ENCODE measurements around the gene GLI1.
"Not testable (repeated sequence)": the region's sequence is repeated elsewhere in the genome, so short reads cannot be mapped to it uniquely, and the experiment has no call there.

GLI1 gene

DNA sequence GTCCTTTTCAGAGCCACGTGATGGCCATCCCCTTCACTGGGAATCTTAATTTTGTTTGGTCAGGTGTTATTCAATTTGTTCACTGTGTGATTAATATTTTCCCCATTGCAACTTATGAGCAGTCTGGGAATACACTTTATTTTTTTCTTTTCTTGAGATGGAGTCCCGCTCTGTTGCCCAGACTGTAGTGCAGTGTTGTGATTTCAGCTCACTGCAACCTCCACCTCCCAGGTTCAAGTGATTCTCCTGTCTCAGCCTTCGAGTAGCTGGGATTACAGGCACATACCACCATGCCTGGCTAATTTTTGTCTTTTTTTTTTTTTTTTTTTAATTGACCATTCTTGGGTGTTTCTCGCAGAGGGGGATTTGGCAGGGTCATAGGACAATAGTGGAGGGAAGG, 47.0 kb downstream of the GLI1 start:
- H3K9ac ChIP-seq (ENCODE audit: low read depth, low read length); H3K27me3 ChIP-seq (ENCODE audit: insufficient read depth, low read length); H3K4me3 ChIP-seq (ENCODE audit: low read length); H3K9me3 ChIP-seq (ENCODE audit: insufficient read depth, low read depth, low read length); H3K4me1 ChIP-seq (ENCODE audit: insufficient read depth, low read length); H3K27ac ChIP-seq (ENCODE audit: low read depth, low read length): not testable (repeated sequence)
- 96% methylated on average over 3 of the region's 4 CpGs for WGBS
- H3K36me3 ChIP-seq (ENCODE audit: insufficient read depth, low read length): peaks cover 81% of the 10 kb centered on the region

DNA sequence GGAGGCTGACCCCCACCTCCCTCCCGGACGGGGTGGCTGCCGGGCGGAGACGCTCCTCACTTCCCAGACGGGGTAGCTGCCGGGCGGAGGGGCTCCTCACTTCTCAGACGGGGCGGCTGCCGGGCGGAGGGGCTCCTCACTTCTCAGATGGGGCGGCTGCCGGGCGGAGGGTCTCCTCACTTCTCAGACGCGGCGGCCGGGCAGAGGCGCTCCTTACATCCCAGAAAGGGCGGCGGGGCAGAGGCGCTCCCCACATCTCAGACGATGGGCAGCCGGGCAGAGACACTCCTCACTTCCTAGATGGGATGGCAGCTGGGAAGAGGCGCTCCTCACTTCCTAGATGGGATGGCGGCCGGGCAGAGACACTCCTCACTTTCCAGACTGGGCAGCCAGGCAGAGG, 48.2 kb downstream of the GLI1 start:
- not testable (repeated sequence) for H3K4me1 ChIP-seq (ENCODE audit: insufficient read depth, low read length); H3K9me3 ChIP-seq (ENCODE audit: insufficient read depth, low read depth, low read length); H3K4me3 ChIP-seq (ENCODE audit: low read length); H3K27ac ChIP-seq (ENCODE audit: low read depth, low read length); H3K27me3 ChIP-seq (ENCODE audit: insufficient read depth, low read length); H3K9ac ChIP-seq (ENCODE audit: low read depth, low read length)
- H3K36me3 ChIP-seq (ENCODE audit: insufficient read depth, low read length): peaks cover 81% of the 10 kb centered on the region
- 99% methylated on average over 17 of the region's 28 CpGs for WGBS

DNA sequence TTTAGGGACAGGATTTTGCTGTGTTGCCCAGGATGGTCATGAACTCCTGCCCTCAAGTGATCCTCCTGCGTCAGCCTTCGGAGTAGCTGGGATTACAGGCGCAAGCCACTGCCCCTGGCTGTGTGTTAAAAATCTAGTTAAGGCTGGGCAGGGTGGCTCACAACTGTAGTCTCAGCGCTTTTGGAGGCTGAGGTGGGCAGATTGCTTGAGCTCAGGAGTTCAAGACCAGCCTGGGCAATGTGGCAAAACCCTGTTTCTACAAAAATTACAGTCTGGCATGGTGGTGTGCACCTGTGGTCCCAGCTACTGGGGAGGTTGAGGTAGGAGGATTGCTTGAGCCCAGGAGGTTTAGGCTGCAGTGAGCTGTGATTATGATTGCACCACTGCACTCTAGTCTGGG, 51.6 kb downstream of the GLI1 start:
- WGBS: 93% methylated on average over 4 of the region's 4 CpGs
- Histone ChIP-seq H3K9ac (ENCODE audit: low read depth, low read length) (no peak overlapping the region), H3K4me1 (ENCODE audit: insufficient read depth, low read length) (no peaks in the 10 kb centered on the region), H3K9me3 (ENCODE audit: insufficient read depth, low read depth, low read length) (0 out of 2 replicates have a peak, but pooled peaks cover 2% of the 10 kb centered on the region), H3K4me3 (ENCODE audit: low read length) (no peak overlapping the region), H3K36me3 (ENCODE audit: insufficient read depth, low read length) (peaks cover 82% of the 10 kb centered on the region), H3K27me3 (ENCODE audit: insufficient read depth, low read length) (no peaks in the 10 kb centered on the region), H3K27ac (ENCODE audit: low read depth, low read length) (no peak overlapping the region)

DNA sequence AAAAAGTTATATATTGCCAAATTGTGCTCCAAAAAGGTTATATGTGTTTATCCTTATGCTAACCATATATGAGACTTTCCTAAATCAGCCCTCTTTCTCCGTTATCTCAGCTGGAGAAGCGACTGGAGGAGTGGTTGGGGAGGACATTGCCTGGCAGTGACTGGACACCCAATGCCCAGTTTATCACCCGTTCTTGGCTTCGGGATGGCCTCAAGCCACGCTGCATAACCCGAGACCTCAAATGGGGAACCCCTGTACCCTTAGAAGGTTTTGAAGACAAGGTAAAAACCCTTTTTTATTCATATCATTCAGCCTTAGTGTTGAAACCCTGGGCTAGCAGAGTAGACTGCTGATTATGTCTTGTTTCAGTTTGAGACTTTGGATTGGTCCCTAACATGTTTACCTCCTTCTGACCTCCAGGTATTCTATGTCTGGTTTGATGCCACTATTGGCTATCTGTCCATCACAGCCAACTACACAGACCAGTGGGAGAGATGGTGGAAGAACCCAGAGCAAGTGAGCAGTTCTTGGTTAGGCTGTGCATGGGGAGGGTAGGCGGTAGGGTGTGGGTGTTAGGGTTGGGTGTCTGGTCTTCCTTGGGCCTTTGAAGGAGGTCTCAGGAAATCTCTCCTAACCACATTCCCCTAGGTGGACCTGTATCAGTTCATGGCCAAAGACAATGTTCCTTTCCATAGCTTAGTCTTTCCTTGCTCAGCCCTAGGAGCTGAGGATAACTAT, 52.2 kb downstream of the GLI1 start:
- Histone ChIP-seq H3K4me1 (ENCODE audit: insufficient read depth, low read length) (no peaks in the 10 kb centered on the region), H3K9me3 (ENCODE audit: insufficient read depth, low read depth, low read length) (no peaks in the 10 kb centered on the region), H3K9ac (ENCODE audit: low read depth, low read length) (no peak overlapping the region), H3K36me3 (ENCODE audit: insufficient read depth, low read length) (peaks cover 83% of the 10 kb centered on the region), H3K27me3 (ENCODE audit: insufficient read depth, low read length) (no peaks in the 10 kb centered on the region), H3K4me3 (ENCODE audit: low read length) (no peak overlapping the region), H3K27ac (ENCODE audit: low read depth, low read length) (no peak overlapping the region)
- 98% methylated on average over 7 of the region's 7 CpGs for WGBS

DNA sequence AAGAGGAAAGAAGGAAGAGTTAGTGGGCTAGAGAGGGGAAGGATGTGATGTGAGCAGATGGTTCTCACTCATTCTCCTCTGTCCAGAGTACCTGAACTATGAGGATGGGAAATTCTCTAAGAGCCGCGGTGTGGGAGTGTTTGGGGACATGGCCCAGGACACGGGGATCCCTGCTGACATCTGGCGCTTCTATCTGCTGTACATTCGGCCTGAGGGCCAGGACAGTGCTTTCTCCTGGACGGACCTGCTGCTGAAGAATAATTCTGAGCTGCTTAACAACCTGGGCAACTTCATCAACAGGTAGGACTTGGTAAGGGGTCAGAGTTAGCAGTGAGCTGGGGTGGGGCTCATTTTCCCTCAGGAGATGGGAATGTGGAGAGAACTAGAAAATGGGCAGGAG, 53.1 kb downstream of the GLI1 start:
- 97% methylated on average over 6 of the region's 6 CpGs for WGBS
- no peak overlapping the region for H3K9ac ChIP-seq (ENCODE audit: low read depth, low read length)
- H3K36me3 ChIP-seq (ENCODE audit: insufficient read depth, low read length): peaks cover 92% of the 10 kb centered on the region
- H3K27me3 ChIP-seq (ENCODE audit: insufficient read depth, low read length): no peaks in the 10 kb centered on the region
- H3K9me3 ChIP-seq (ENCODE audit: insufficient read depth, low read depth, low read length): no peaks in the 10 kb centered on the region
- no peak overlapping the region for H3K4me3 ChIP-seq (ENCODE audit: low read length)
- H3K27ac ChIP-seq (ENCODE audit: low read depth, low read length): no peak overlapping the region
- H3K4me1 ChIP-seq (ENCODE audit: insufficient read depth, low read length): no peaks in the 10 kb centered on the region

DNA sequence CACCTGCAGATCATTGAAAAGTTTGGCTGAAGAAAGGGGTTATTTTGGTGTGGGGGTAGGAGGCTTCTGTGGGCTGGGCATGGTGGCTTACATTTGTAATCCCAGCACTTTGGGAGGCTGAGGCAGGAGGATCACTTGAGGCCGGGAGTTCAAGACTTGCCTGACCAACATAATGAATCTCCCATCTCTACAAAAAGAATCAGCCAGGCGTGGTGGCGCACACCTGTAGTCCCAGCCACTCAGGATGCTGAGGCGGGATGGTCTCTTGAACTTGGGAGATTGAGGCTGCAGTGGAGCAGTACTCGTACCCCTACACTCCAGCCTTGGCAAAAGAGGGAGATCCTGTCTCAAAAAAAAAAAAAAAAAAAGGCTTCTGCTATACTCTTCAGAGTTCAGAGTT, 53.7 kb downstream of the GLI1 start:
- Histone ChIP-seq H3K27ac (ENCODE audit: low read depth, low read length) (no peak overlapping the region), H3K9me3 (ENCODE audit: insufficient read depth, low read depth, low read length) (no peaks in the 10 kb centered on the region), H3K9ac (ENCODE audit: low read depth, low read length) (no peak overlapping the region), H3K4me1 (ENCODE audit: insufficient read depth, low read length) (no peaks in the 10 kb centered on the region), H3K27me3 (ENCODE audit: insufficient read depth, low read length) (no peaks in the 10 kb centered on the region), H3K4me3 (ENCODE audit: low read length) (no peak overlapping the region), H3K36me3 (ENCODE audit: insufficient read depth, low read length) (peaks cover 97% of the 10 kb centered on the region)
- WGBS: 91% methylated on average over 5 of the region's 5 CpGs

DNA sequence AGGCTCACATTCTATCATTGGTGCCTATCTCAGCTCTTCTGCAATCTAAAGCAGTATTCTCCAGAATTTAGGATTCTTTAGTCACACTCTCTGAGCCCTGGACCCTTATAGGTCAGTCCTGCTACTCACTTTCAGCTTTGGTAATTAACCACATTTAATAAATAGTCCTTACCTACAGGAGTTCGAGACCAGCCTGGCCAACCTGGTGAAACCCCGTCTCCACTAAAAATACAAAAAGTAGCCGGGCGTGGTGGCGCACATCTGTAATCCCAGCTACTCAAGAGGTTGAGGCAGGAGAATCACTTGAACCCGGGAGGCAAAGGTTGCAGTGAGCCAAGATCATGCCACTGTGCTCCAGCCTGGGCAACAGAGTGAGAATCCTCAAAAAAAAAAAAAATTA, 54.1 kb downstream of the GLI1 start:
- not testable (repeated sequence) for H3K27me3 ChIP-seq (ENCODE audit: insufficient read depth, low read length); H3K27ac ChIP-seq (ENCODE audit: low read depth, low read length); H3K4me1 ChIP-seq (ENCODE audit: insufficient read depth, low read length); H3K4me3 ChIP-seq (ENCODE audit: low read length); H3K9ac ChIP-seq (ENCODE audit: low read depth, low read length); H3K9me3 ChIP-seq (ENCODE audit: insufficient read depth, low read depth, low read length)
- peaks cover 98% of the 10 kb centered on the region for H3K36me3 ChIP-seq (ENCODE audit: insufficient read depth, low read length)
- WGBS: 97% methylated on average over 6 of the region's 6 CpGs

DNA sequence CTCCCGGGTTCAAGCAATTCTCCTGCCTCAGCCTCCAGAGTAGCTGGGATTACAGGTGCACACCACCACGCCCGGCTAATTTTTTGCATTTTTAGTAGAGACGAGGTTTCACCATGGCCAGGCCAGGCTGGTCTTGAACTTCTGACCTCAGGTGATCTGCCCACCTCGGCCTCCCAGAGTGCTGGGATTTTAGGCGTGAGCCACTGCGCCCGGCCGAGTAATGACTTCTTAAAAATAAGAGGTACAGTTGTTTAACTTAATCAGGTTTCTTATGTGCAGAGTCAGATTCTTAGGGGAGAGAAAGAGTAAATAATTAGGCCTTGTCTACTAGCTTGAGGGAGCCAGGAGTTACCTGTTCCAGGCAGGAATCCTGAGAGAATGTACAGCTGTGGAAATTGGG, 54.7 kb downstream of the GLI1 start:
- not testable (repeated sequence) for H3K4me3 ChIP-seq (ENCODE audit: low read length); H3K9ac ChIP-seq (ENCODE audit: low read depth, low read length); H3K27me3 ChIP-seq (ENCODE audit: insufficient read depth, low read length); H3K4me1 ChIP-seq (ENCODE audit: insufficient read depth, low read length); H3K9me3 ChIP-seq (ENCODE audit: insufficient read depth, low read depth, low read length); H3K27ac ChIP-seq (ENCODE audit: low read depth, low read length)
- WGBS: 94% methylated on average over 9 of the region's 9 CpGs
- H3K36me3 ChIP-seq (ENCODE audit: insufficient read depth, low read length): peaks cover 97% of the 10 kb centered on the region

DNA sequence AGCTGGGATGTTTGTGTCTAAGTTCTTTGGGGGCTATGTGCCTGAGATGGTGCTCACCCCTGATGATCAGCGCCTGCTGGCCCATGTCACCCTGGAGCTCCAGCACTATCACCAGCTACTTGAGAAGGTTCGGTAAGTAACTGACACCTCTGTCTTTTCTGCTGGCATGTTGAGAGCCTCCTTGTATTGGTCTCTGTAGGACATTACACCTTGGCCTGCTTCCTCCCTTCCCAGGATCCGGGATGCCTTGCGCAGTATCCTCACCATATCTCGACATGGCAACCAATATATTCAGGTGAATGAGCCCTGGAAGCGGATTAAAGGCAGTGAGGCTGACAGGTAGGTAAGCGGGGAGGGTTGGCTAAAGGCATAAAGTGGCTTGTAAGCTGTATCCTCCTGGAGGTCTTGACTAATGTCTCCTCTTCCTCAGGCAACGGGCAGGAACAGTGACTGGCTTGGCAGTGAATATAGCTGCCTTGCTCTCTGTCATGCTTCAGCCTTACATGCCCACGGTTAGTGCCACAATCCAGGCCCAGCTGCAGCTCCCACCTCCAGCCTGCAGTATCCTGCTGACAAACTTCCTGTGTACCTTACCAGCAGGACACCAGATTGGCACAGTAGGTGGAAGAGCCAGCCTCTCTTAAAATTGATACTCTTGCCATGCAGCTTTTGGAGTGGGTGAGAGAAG, 55.3 kb downstream of the GLI1 start:
- H3K4me1 ChIP-seq (ENCODE audit: insufficient read depth, low read length): 0 out of 2 replicates have a peak, but pooled peaks cover 4% of the 10 kb centered on the region
- no peaks in the 10 kb centered on the region for H3K27me3 ChIP-seq (ENCODE audit: insufficient read depth, low read length)
- 95% methylated on average over 9 of the region's 9 CpGs for WGBS
- no peak overlapping the region for H3K9ac ChIP-seq (ENCODE audit: low read depth, low read length)
- H3K9me3 ChIP-seq (ENCODE audit: insufficient read depth, low read depth, low read length): no peaks in the 10 kb centered on the region
- H3K4me3 ChIP-seq (ENCODE audit: low read length): no peak overlapping the region
- no peak overlapping the region for H3K27ac ChIP-seq (ENCODE audit: low read depth, low read length)
- H3K36me3 ChIP-seq (ENCODE audit: insufficient read depth, low read length): peaks cover 92% of the 10 kb centered on the region

DNA sequence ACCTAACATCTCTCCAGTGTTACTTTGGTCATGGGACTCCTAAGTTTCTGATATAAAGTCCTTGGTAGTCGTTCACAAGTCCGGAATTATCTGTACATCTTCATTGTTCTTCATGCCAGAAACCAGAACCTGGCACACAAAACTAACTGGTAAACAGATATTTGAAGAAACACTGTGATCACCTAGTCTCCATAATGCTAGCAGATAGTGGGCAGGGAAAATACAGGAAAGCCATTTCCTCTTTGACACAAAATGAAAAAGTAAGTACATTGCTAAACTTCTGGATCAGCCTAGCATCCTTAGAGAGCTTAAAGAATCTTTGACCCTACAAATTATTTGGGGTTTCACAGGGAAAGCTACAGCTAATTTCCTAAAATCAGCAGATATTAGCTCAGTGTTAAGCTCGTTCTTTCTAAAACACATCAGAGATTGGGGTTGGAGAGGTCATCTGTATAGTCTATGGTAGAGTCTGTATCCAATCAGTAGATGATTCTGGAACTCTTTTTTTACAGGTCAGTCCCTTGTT, 55.9 kb downstream of the GLI1 start:
- H3K4me3 ChIP-seq (ENCODE audit: low read length): no peak overlapping the region
- no peaks in the 10 kb centered on the region for H3K9me3 ChIP-seq (ENCODE audit: insufficient read depth, low read depth, low read length)
- no peak overlapping the region for H3K9ac ChIP-seq (ENCODE audit: low read depth, low read length)
- WGBS: 89% methylated on average over 3 of the region's 3 CpGs
- peaks cover 86% of the 10 kb centered on the region for H3K36me3 ChIP-seq (ENCODE audit: insufficient read depth, low read length)
- H3K27ac ChIP-seq (ENCODE audit: low read depth, low read length): no peak overlapping the region
- 0 out of 2 replicates have a peak, but pooled peaks cover 4% of the 10 kb centered on the region for H3K4me1 ChIP-seq (ENCODE audit: insufficient read depth, low read length)
- H3K27me3 ChIP-seq (ENCODE audit: insufficient read depth, low read length): no peaks in the 10 kb centered on the region

DNA sequence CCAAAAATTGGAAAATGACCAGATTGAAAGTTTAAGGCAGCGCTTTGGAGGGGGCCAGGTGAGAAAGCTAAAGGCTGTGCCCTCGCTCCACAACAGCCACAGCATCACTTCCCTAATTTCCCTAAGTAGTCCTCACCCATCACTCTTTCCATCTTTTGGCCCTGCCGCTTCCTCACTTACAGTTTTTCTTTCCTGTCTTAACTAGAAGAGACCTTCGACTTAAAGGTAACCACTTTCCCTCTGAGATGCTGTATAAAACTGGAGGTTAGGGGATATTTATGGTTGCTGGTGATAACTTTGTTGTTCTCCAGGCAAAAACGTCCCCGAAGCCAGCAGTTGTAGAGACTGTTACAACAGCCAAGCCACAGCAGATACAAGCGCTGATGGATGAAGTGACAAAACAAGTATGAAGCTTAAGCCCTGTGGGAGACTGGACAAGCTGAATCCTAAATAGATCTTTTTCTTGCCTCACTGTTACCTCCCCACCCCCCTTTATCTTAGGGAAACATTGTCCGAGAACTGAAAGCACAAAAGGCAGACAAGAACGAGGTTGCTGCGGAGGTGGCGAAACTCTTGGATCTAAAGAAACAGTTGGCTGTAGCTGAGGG, 56.5 kb downstream of the GLI1 start:
- WGBS: 96% methylated on average over 11 of the region's 11 CpGs
- H3K27ac ChIP-seq (ENCODE audit: low read depth, low read length): no peak overlapping the region
- H3K4me3 ChIP-seq (ENCODE audit: low read length): no peak overlapping the region
- H3K36me3 ChIP-seq (ENCODE audit: insufficient read depth, low read length): peaks cover 80% of the 10 kb centered on the region
- H3K9me3 ChIP-seq (ENCODE audit: insufficient read depth, low read depth, low read length): no peaks in the 10 kb centered on the region
- H3K4me1 ChIP-seq (ENCODE audit: insufficient read depth, low read length): 0 out of 2 replicates have a peak, but pooled peaks cover 4% of the 10 kb centered on the region
- no peak overlapping the region for H3K9ac ChIP-seq (ENCODE audit: low read depth, low read length)
- H3K27me3 ChIP-seq (ENCODE audit: insufficient read depth, low read length): no peaks in the 10 kb centered on the region
